Small intestine (tissue), 7 donors: ENCODE measurements around the gene PRDM2. TPM values are rescaled to one million over a fixed set of nuclear protein-coding genes. Genes with fewer than 3 reads are reported as not detected.

Experiments
- DNase-seq, 2 donors: peaks; one replicate each; pipeline versions ENCODE4 v3.0.0 to v3.0.0-alpha.2; 2013
- FAIRE-seq: peaks from 2 replicates; lab custom pipeline; 2012; peaks lifted over from hg19 to GRCh38; lab: Jason Lieb, UNC
- H3K27ac ChIP-seq, 3 donors: one replicate each; pipeline ENCODE4 v1.5.1; 2013; ENCODE audit warnings: low read length in 2 of 3, mild to moderate bottlenecking in 2 of 3, control low read depth in 1 of 3, inconsistent platforms in 1 of 3, low read depth in 1 of 3, moderate library complexity in 1 of 3
- H3K27me3 ChIP-seq, 3 donors: one replicate each; pipeline ENCODE4 v1.6.1; 2013; ENCODE audit warnings: low read length in 3 of 3, inconsistent platforms in 1 of 3; ENCODE audit not compliant: control insufficient read depth in 3 of 3, insufficient read depth in 3 of 3
- H3K36me3 ChIP-seq, 3 donors: one replicate each; pipeline ENCODE4 v1.6.1; 2013; ENCODE audit warnings: low read length in 3 of 3, inconsistent platforms in 1 of 3, low read depth in 1 of 3, mild to moderate bottlenecking in 1 of 3, moderate library complexity in 1 of 3; ENCODE audit not compliant: control insufficient read depth in 3 of 3, insufficient read depth in 2 of 3
- H3K4me1 ChIP-seq, 3 donors: one replicate each; pipeline ENCODE4 v1.6.1; 2013; ENCODE audit warnings: low read length in 2 of 3, inconsistent platforms in 1 of 3, low read depth in 1 of 3, mild to moderate bottlenecking in 1 of 3, moderate library complexity in 1 of 3; ENCODE audit not compliant: control insufficient read depth in 3 of 3, insufficient read depth in 2 of 3
- H3K4me3 ChIP-seq, 3 donors: one replicate each; pipeline ENCODE4 v1.5.1; 2013; ENCODE audit warnings: low read length in 3 of 3, control low read depth in 1 of 3, inconsistent platforms in 1 of 3, low read depth in 1 of 3, mild to moderate bottlenecking in 1 of 3, moderate library complexity in 1 of 3
- H3K9me3 ChIP-seq, 2 donors: one replicate each; pipeline ENCODE4 v1.6.1; 2013; ENCODE audit warnings: low read depth in 1 of 2, low read length in 1 of 2; ENCODE audit not compliant: control insufficient read depth in 2 of 2, insufficient read depth in 1 of 2
- WGBS, 3 donors: extraction: QIAGEN DNeasy Blood & Tissue Kit; methylation state at CpG; one replicate each; pipeline ENCODE4 v1.1.7; 2013; 5-methylcytosine and 5-hydroxymethylcytosine counted together
- polyA plus RNA-seq, 4 donors: library from polyadenylated mRNA; stranded (reverse) in 3 of 4; unstranded in 1 of 4; fragments of 200-250 nt in 3 of 4; fragments of 120-200 nt in 1 of 4; gene quantifications; one replicate each; pipeline versions ENCODE4 v1.2.1 to v1.2.3, GENCODE V29; 2013
- donor health status: healthy with polysubstance abuse.
- donor health status: control.
- donor health status: control.
- donor health status: Bipolar disorder and iron deficiency.
- donor health status: healthy.

Gene PRDM2
- polyA plus RNA-seq, 4 donors = 9.5 to 22.7 (median 11.7) TPM

DNA sequence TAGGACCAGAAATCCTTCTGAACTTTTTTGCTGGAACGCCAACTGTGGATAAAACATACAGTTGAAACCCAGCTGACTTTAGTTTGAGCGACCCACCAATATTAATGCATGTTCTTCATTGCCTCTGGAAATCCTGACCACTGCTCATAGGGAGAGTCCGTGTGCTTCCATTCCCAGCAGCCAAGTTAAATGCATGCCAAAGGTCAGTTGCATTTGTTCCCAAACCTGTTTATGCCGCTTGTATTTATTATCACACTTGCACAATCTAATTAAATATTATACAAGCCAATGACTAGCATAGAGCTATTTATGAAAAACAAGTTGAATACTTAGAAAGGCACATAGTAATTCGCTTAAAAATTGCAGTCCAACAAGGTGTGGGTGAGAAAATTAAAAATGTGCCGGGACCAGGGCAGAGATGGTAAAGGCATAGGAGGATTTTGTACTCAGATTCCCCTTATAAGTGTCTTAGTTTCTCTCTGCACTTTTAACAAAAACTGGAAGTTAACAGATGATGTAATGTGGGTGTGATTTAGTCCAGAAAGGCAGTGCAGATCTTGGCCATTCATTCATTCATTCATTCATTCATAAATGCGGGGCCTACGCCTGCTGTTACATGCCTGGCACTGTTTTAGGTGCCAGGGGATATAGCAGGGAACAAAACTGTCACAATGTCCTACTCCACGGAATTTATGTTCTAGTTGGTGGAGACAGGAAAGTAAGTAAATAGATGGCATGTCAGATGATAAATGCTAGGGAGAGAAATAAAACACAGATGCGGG lies 99.7 kb downstream of the PRDM2 start:
- Histone ChIP-seq H3K4me3 (no peak overlapping the region), H3K27ac (peak overlapping the region in 2 of 3 donors; percentile 46 to 66), H3K27me3 (no peaks in the 10 kb centered on the region), H3K9me3 (no peaks in the 10 kb centered on the region), H3K36me3 (peaks cover 0 to 1% (median 0%) of the 10 kb centered on the region in 3 donors), H3K4me1 (peaks cover 2 to 12% (median 5%) of the 10 kb centered on the region in 3 donors)
- FAIRE-seq = no peak
- peak; percentile 51 to 91 for DNase-seq
- 26 to 77% (median 50%) methylated on average over 10 of the region's 10 CpGs for WGBS, 3 donors

DNA sequence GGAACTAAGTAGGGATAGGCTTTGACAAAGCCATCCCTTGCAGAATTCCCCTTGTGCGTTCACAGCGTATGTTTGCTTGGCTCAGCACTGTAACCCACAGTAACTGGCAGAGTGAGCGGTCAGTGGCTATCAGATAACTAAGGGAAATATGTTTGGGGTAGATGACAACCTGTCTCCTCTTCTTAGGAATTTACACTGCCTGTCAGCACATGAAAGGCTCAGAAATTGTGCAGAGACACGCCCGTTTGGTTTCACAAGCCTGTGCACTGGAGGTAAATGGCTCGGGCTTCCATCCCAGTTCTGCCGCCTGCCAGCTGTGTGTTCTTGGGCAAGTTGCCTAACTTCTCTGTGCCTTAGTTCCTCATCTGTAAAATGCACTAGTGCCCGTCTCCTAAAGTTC lies 101.2 kb downstream of the PRDM2 start:
- Histone ChIP-seq H3K27ac (no peak overlapping the region), H3K27me3 (no peaks in the 10 kb centered on the region), H3K9me3 (no peaks in the 10 kb centered on the region), H3K36me3 (no peaks in the 10 kb centered on the region), H3K4me3 (no peak overlapping the region), H3K4me1 (peaks cover 2 to 12% (median 5%) of the 10 kb centered on the region in 3 donors)
- FAIRE-seq (no peak), DNase-seq (peak in 1 of 2 donors; percentile 41)
- WGBS, 3 donors = 30 to 72% (median 59%) methylated on average over 8 of the region's 8 CpGs

GRCh38 chr1:13801655-13802486 lies 101.9 kb downstream of the PRDM2 start:
- DNase-seq (peak in 1 of 2 donors; percentile 47), FAIRE-seq (no peak)
- Histone ChIP-seq H3K4me3 (no peak overlapping the region), H3K27ac (peak overlapping the region in 1 of 3 donors; percentile 12), H3K9me3 (no peaks in the 10 kb centered on the region), H3K4me1 (peaks cover 2 to 12% (median 5%) of the 10 kb centered on the region in 3 donors), H3K36me3 (no peaks in the 10 kb centered on the region), H3K27me3 (no peaks in the 10 kb centered on the region)
- WGBS, 3 donors = 62 to 87% (median 71%) methylated on average over 20 of the region's 20 CpGs

- Histone ChIP-seq H3K36me3 (no peaks in the 10 kb centered on the region), H3K4me3 (no peak overlapping the region), H3K27me3 (no peaks in the 10 kb centered on the region), H3K9me3 (no peaks in the 10 kb centered on the region), H3K27ac (no peak overlapping the region), H3K4me1 (peaks cover 2 to 12% (median 5%) of the 10 kb centered on the region in 3 donors)
- 72 to 85% (median 81%) methylated on average over 19 of the region's 19 CpGs for WGBS, 3 donors
- FAIRE-seq = no peak
- DNase-seq = peak in 1 of 2 donors; percentile 37
Measured at GRCh38 chr1:13802782-13803545, 103.0 kb downstream of the PRDM2 start.

GRCh38 chr1:13803546-13804239 lies 103.7 kb downstream of the PRDM2 start:
- no peaks in the 10 kb centered on the region for H3K9me3 ChIP-seq
- no peaks in the 10 kb centered on the region for H3K27me3 ChIP-seq
- H3K36me3 ChIP-seq = no peaks in the 10 kb centered on the region
- no peak overlapping the region for H3K27ac ChIP-seq
- H3K4me1 ChIP-seq = peaks cover 2 to 12% (median 5%) of the 10 kb centered on the region in 3 donors
- no peak overlapping the region for H3K4me3 ChIP-seq
- WGBS, 3 donors = 94 to 97% (median 95%) methylated on average over 18 of the region's 18 CpGs
- DNase-seq (no peak), FAIRE-seq (no peak)

DNA sequence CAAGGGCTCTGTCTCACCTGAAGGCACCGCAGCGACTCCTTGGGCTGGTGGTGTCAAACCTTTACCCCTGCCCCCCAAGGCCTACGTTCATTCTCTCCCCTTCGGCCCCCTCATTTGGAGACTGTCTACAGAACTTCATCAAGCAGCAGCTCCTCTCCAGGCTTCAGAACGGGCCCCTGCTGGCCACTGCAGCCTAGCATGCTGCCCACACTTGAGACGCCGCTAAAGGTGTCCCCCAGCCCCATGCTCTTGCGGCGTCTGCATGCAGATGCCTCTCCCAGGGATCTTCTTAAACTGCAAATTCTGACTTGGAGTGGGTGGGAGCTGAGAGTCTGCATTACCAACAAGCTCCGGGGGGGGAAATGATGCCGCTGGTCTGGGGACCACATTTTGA lies 104.2 kb downstream of the PRDM2 start:
- Histone ChIP-seq H3K27me3 (no peaks in the 10 kb centered on the region), H3K4me3 (no peak overlapping the region), H3K9me3 (no peaks in the 10 kb centered on the region), H3K27ac (no peak overlapping the region), H3K4me1 (peaks cover 2 to 12% (median 4%) of the 10 kb centered on the region in 3 donors), H3K36me3 (no peaks in the 10 kb centered on the region)
- no peak for FAIRE-seq
- 90 to 93% (median 92%) methylated on average over 11 of the region's 11 CpGs for WGBS, 3 donors
- DNase-seq = no peak

DNA sequence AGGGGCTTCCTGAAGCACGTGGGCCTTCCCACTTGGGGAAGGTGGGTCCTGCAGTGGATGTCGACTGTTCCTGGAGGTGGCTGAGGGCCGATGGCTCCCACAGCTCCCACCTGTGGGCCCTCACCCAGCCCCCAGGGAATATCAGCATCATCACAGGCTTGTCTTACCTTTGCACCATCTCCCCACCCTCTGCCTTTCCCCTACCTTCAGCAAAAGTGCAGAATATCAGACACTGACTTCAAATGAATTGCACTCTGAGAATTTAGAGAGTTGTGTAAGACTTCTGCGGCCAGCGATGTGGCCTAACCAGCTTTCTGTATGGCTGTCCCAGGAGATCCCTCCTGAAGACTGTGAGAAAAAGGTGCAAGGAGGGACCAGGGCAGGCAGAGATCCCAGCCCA lies 105.4 kb downstream of the PRDM2 start:
- Histone ChIP-seq H3K4me1 (peaks cover 0 to 7% (median 2%) of the 10 kb centered on the region in 3 donors), H3K27me3 (no peaks in the 10 kb centered on the region), H3K27ac (no peak overlapping the region), H3K36me3 (no peaks in the 10 kb centered on the region), H3K4me3 (no peak overlapping the region), H3K9me3 (no peaks in the 10 kb centered on the region)
- WGBS, 3 donors = 84 to 87% (median 86%) methylated on average over 5 of the region's 5 CpGs
- DNase-seq (no peak), FAIRE-seq (no peak)
